DOHH2 (cell line): ENCODE data around the gene SCLY.

Experiments used
- H3F3A ChIP-seq: fragments of 200-600 bp; sonication (generic), shearing (Covaris generic); 2 replicates; pipeline ENCODE4 v1.6.0; 2016; ENCODE audit warnings: antibody characterized with exemption, mild to moderate bottlenecking; ENCODE audit not compliant: control insufficient read depth, insufficient read depth
- H3K27ac ChIP-seq: fragments of 200-600 bp; sonication (generic); 2 replicates; pipeline ENCODE4 v1.5.1; 2014; ENCODE audit warnings: low read depth, mild to moderate bottlenecking, low read length, moderate library complexity
- H3K27me3 ChIP-seq: fragments of 200-600 bp; sonication (generic); 2 replicates; pipeline ENCODE4 v1.6.1; 2014; ENCODE audit warnings: mild to moderate bottlenecking, low read length, mixed read lengths; ENCODE audit not compliant: control insufficient read depth
- H3K36me3 ChIP-seq: fragments of 200-600 bp; sonication (generic); 2 replicates; pipeline ENCODE4 v1.6.1; 2014; ENCODE audit warnings: mild to moderate bottlenecking, low read length, moderate library complexity, mixed read lengths; ENCODE audit not compliant: control insufficient read depth
- H3K4me1 ChIP-seq: fragments of 200-600 bp; sonication (generic); 2 replicates; pipeline ENCODE4 v1.6.1; 2014; ENCODE audit warnings: mild to moderate bottlenecking, low read length, mixed read lengths; ENCODE audit not compliant: control insufficient read depth
- H3K4me2 ChIP-seq: fragments of 200-600 bp; sonication (generic); 2 replicates; pipeline ENCODE4 v1.6.0; 2014; ENCODE audit warnings: mild to moderate bottlenecking, low read length, moderate library complexity
- H3K4me3 ChIP-seq: fragments of 200-600 bp; sonication (generic); 2 replicates; pipeline ENCODE4 v1.5.1; 2014; ENCODE audit warnings: mild to moderate bottlenecking, low read length, mixed read lengths
- H3K79me2 ChIP-seq: fragments of 200-600 bp; sonication (generic); 2 replicates; pipeline ENCODE4 v1.6.1; 2014; ENCODE audit warnings: mild to moderate bottlenecking, low read length, mixed read lengths; ENCODE audit not compliant: control insufficient read depth
- H3K9me2 ChIP-seq: fragments of 200-600 bp; sonication (generic); replicated peaks from 2 replicates; pipeline ENCODE4 v1.6.1; 2014; ENCODE audit warnings: mild to moderate bottlenecking, low read length, mixed read lengths; ENCODE audit not compliant: control insufficient read depth
- H3K9me3 ChIP-seq: fragments of 200-600 bp; sonication (generic); 2 replicates; pipeline ENCODE4 v1.6.1; 2014; ENCODE audit warnings: antibody characterized with exemption, low read length, mixed read lengths; ENCODE audit not compliant: control insufficient read depth, insufficient read depth
- H4K20me1 ChIP-seq: fragments of 200-600 bp; sonication (generic); 2 replicates; pipeline ENCODE4 v1.6.0; 2014; ENCODE audit warnings: low read depth, mild to moderate bottlenecking, antibody characterized with exemption, low read length, moderate library complexity; ENCODE audit not compliant: control insufficient read depth, insufficient read depth
- CTCF ChIP-seq: fragments of 200-600 bp; sonication (generic); IDR thresholded peaks from one replicate; pipeline ENCODE4 v1.5.1; 2014; ENCODE audit warnings: antibody characterized with exemption, mild to moderate bottlenecking, low read depth, low read length; ENCODE audit not compliant: poor library complexity, severe bottlenecking
- EZH2phosphoT487 ChIP-seq: fragments of 200-600 bp; sonication (generic); IDR thresholded peaks from 2 replicates; pipeline ENCODE4 v1.6.1; 2017; ENCODE audit warnings: borderline replicate concordance, mild to moderate bottlenecking, antibody characterized with exemption, low read length, moderate library complexity, mixed read lengths

Gene SCLY

GRCh38 chr2:238108423-238109183, 47.8 kb downstream of the SCLY start:
- Histone ChIP-seq H3K9me2 (no peaks in the 10 kb centered on the region), H3K4me1 (peaks cover 47% of the 10 kb centered on the region), H3K79me2 (no peaks in the 10 kb centered on the region), H3K9me3 (0 out of 2 replicates have a peak, but pooled peaks cover 5% of the 10 kb centered on the region), H3F3A (peaks cover 17% of the 10 kb centered on the region), H3K4me2 (peak overlapping the region; percentile 97), H3K27ac (peak overlapping the region; percentile 89), H3K4me3 (peak overlapping the region; percentile 73), H4K20me1 (no peaks in the 10 kb centered on the region), H3K36me3 (no peaks in the 10 kb centered on the region), H3K27me3 (no peaks in the 10 kb centered on the region)
- no peak for TF ChIP-seq CTCF
- TF ChIP-seq EZH2phosphoT487 = no peak

- Histone ChIP-seq H3K9me3 (0 out of 2 replicates have a peak, but pooled peaks cover 5% of the 10 kb centered on the region), H3K4me1 (peaks cover 13% of the 10 kb centered on the region), H4K20me1 (no peaks in the 10 kb centered on the region), H3K36me3 (no peaks in the 10 kb centered on the region), H3K4me2 (no peak overlapping the region), H3F3A (peaks cover 10% of the 10 kb centered on the region), H3K9me2 (no peaks in the 10 kb centered on the region), H3K27ac (no peak overlapping the region), H3K79me2 (no peaks in the 10 kb centered on the region), H3K27me3 (peaks cover 7% of the 10 kb centered on the region; the same call in 1 of the 2 replicates), H3K4me3 (no peak overlapping the region)
- no peak for TF ChIP-seq CTCF
- no peak for TF ChIP-seq EZH2phosphoT487
Measured at GRCh38 chr2:238113611-238114010, 52.8 kb downstream of the SCLY start.

- no peaks in the 10 kb centered on the region for H3K9me2 ChIP-seq
- H3K4me3 ChIP-seq = no peak overlapping the region
- H3K4me2 ChIP-seq = no peak overlapping the region
- no peak for TF ChIP-seq CTCF
- no peak for TF ChIP-seq EZH2phosphoT487
- peaks cover 6% of the 10 kb centered on the region for H3K4me1 ChIP-seq
- H4K20me1 ChIP-seq = no peaks in the 10 kb centered on the region
- H3K79me2 ChIP-seq = no peaks in the 10 kb centered on the region
- no peak overlapping the region for H3K27ac ChIP-seq
- no peaks in the 10 kb centered on the region for H3K36me3 ChIP-seq
- peaks cover 4% of the 10 kb centered on the region for H3F3A ChIP-seq
- 0 out of 2 replicates have a peak, but pooled peaks cover 5% of the 10 kb centered on the region for H3K9me3 ChIP-seq
- H3K27me3 ChIP-seq = peaks cover 15% of the 10 kb centered on the region; the same call in 1 of the 2 replicates
Measured at GRCh38 chr2:238114331-238114841, 53.6 kb downstream of the SCLY start.
